OCI-LY1 (cell line): Measurements from ENCODE around the gene SPATA20.

ENCODE experiments used
- H2AFZ ChIP-seq: fragments of 200-600 bp; sonication (generic), shearing (Covaris generic); 2 replicates; pipeline ENCODE4 v1.6.0; 2014; ENCODE audit warnings: antibody characterized with exemption, mild to moderate bottlenecking, low read length
- H3F3A ChIP-seq: fragments of 200-600 bp; sonication (generic), shearing (Covaris generic); 2 replicates; pipeline ENCODE4 v1.6.0; 2014; ENCODE audit warnings: mild to moderate bottlenecking, antibody characterized with exemption, low read length, moderate library complexity; ENCODE audit not compliant: insufficient read depth
- H3K27ac ChIP-seq: fragments of 200-600 bp; sonication (generic); 2 replicates; pipeline ENCODE4 v1.5.1; 2014; ENCODE audit warnings: low read length, mixed run types, mild to moderate bottlenecking, low read depth; ENCODE audit not compliant: poor library complexity, severe bottlenecking
- H3K27me3 ChIP-seq: fragments of 200-600 bp; sonication (generic); 2 replicates; pipeline ENCODE4 v1.6.0; 2014; ENCODE audit warnings: antibody characterized with exemption, mild to moderate bottlenecking, low read length, moderate library complexity; ENCODE audit not compliant: insufficient read depth
- H3K36me3 ChIP-seq: fragments of 200-600 bp; sonication (generic); 2 replicates; pipeline ENCODE4 v1.6.1; 2014; ENCODE audit warnings: mild to moderate bottlenecking, antibody characterized with exemption, low read length, moderate library complexity, mixed read lengths; ENCODE audit not compliant: insufficient read depth
- H3K4me1 ChIP-seq: fragments of 200-600 bp; sonication (generic); 2 replicates; pipeline ENCODE4 v1.5.1; 2014; ENCODE audit warnings: mild to moderate bottlenecking, low read length, moderate library complexity; ENCODE audit not compliant: insufficient read depth, severe bottlenecking
- H3K4me2 ChIP-seq: fragments of 200-600 bp; sonication (generic), shearing (Covaris generic); 2 replicates; pipeline ENCODE4 v1.6.1; 2014; ENCODE audit warnings: low read length
- H3K4me3 ChIP-seq: fragments of 200-600 bp; sonication (generic); 2 replicates; pipeline ENCODE4 v1.5.1; 2014; ENCODE audit warnings: low read length, low read depth, mild to moderate bottlenecking, mixed read lengths; ENCODE audit not compliant: poor library complexity, severe bottlenecking
- H3K79me2 ChIP-seq: fragments of 200-600 bp; shearing (Covaris generic); 2 replicates; pipeline ENCODE4 v1.6.1; 2016; ENCODE audit warnings: mixed run types, low read length, mixed read lengths; ENCODE audit not compliant: insufficient read depth
- H3K9ac ChIP-seq: fragments of 200-600 bp; sonication (generic), shearing (Covaris generic); 2 replicates; pipeline ENCODE4 v1.6.1; 2014; ENCODE audit warnings: mild to moderate bottlenecking, low read length, mixed read lengths
- H3K9me2 ChIP-seq: fragments of 200-600 bp; sonication (generic), shearing (Covaris generic); 2 replicates; pipeline ENCODE4 v1.6.1; 2014; ENCODE audit warnings: low read depth, mild to moderate bottlenecking, low read length, mixed read lengths
- H3K9me3 ChIP-seq: fragments of 200-600 bp; shearing (Covaris generic); 2 replicates; pipeline ENCODE4 v1.6.1; 2014; ENCODE audit warnings: low read length, mixed read lengths
- H4K20me1 ChIP-seq: fragments of 200-600 bp; sonication (generic), shearing (Covaris generic); 2 replicates; pipeline ENCODE4 v1.6.0; 2016; ENCODE audit warnings: mild to moderate bottlenecking, low read length; ENCODE audit not compliant: insufficient read depth
- EZH2 ChIP-seq: fragments of 200-600 bp; sonication (generic), shearing (Covaris generic); IDR thresholded peaks from 2 replicates; pipeline ENCODE4 v1.8.0; 2017; ENCODE audit warnings: borderline replicate concordance, mixed run types, mild to moderate bottlenecking, antibody characterized with exemption, low read length, moderate library complexity, mixed read lengths
- TF ChIP-seq, protein P1 (sequence below): fragments of 200-600 bp; sonication (generic), shearing (Covaris generic); IDR thresholded peaks from 2 replicates; pipeline ENCODE4 v1.5.1; 2017; ENCODE audit warnings: mild to moderate bottlenecking, antibody characterized with exemption, low read length, moderate library complexity, mixed read lengths

The SPATA20 gene

DNA sequence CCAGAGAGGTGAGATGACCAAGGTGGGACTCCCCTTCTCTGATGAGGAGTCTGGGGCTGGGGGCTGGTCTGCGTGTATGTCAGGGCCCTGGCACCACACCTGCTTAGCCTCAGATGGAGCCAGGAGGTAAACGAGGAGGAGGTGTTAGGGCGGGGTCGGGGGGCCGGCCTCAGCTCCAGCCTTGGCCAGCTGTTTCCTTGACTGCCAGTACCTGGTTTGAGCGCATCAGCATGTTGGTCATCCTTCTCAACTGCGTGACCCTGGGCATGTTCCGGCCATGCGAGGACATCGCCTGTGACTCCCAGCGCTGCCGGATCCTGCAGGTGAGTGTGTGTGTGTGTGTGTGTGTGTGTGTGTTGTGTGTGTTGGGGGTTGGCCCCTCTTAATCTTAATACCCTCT, 21.7 kb downstream of the SPATA20 start:
- Histone ChIP-seq H3K9ac (no peak overlapping the region), H2AFZ (no peak overlapping the region), H3K9me2 (no peaks in the 10 kb centered on the region), H3K27me3 (peaks cover 3% of the 10 kb centered on the region; the same call in 1 of the 2 replicates), H3K4me1 (no peaks in the 10 kb centered on the region), H3K4me3 (no peak overlapping the region), H3K36me3 (no peaks in the 10 kb centered on the region), H3F3A (no peaks in the 10 kb centered on the region), H3K9me3 (no peaks in the 10 kb centered on the region), H4K20me1 (no peaks in the 10 kb centered on the region), H3K27ac (no peak overlapping the region), H3K79me2 (no peaks in the 10 kb centered on the region), H3K4me2 (no peak overlapping the region)
- TF ChIP-seq, protein P1, sequence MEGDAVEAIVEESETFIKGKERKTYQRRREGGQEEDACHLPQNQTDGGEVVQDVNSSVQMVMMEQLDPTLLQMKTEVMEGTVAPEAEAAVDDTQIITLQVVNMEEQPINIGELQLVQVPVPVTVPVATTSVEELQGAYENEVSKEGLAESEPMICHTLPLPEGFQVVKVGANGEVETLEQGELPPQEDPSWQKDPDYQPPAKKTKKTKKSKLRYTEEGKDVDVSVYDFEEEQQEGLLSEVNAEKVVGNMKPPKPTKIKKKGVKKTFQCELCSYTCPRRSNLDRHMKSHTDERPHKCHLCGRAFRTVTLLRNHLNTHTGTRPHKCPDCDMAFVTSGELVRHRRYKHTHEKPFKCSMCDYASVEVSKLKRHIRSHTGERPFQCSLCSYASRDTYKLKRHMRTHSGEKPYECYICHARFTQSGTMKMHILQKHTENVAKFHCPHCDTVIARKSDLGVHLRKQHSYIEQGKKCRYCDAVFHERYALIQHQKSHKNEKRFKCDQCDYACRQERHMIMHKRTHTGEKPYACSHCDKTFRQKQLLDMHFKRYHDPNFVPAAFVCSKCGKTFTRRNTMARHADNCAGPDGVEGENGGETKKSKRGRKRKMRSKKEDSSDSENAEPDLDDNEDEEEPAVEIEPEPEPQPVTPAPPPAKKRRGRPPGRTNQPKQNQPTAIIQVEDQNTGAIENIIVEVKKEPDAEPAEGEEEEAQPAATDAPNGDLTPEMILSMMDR, result no peak
- no peak for TF ChIP-seq EZH2

DNA sequence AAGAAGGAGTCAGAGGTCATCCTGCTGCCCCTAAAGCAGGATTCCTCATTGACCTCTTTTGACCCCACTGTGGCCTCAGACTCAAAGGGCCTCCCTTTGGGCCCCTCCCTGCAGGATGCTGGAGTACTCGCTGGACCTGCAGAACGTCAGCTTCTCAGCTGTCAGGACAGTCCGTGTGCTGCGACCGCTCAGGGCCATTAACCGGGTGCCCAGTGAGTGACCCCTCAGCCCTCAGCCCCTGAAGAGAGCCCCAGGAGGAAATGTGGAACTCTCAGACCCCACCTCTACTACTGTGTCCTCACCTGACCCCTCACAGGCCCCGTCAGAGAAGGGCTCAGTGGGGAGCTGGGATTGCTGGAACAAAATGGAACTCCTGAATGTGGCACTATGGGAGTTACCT, 22.6 kb downstream of the SPATA20 start:
- no peak overlapping the region for H3K27ac ChIP-seq

DNA sequence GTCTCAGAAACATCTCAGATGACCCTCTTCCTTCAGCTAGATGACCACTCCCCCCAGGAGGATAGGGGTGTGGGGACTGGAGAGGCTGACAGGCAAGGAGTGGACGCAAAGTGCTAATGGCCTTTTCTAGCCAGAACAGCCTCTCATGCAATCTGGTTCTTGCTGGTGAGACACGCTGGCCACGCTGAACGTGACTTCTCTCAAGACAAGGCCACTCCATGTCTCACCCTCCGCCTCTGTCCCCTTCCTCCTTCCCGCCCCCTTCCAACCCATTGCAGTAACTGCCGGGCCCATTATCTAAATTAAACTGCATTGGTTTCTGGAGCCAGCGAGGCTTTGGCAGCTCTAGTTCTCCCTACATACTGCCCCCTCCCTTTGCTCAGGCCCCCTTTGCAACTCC, 23.1 kb downstream of the SPATA20 start:
- H3K4me2 ChIP-seq, result no peak overlapping the region
- H3K9me3 ChIP-seq, result no peaks in the 10 kb centered on the region
- H3K27ac ChIP-seq, result no peak overlapping the region
- no peak overlapping the region for H3K9ac ChIP-seq
- H3K79me2 ChIP-seq, result no peaks in the 10 kb centered on the region
- no peak overlapping the region for H3K4me3 ChIP-seq
- no peaks in the 10 kb centered on the region for H3K9me2 ChIP-seq
- H2AFZ ChIP-seq, result no peak overlapping the region
- H3K4me1 ChIP-seq, result no peaks in the 10 kb centered on the region
- peaks cover 3% of the 10 kb centered on the region; the same call in 1 of the 2 replicates for H3K27me3 ChIP-seq
- no peaks in the 10 kb centered on the region for H3F3A ChIP-seq
- no peaks in the 10 kb centered on the region for H3K36me3 ChIP-seq
- TF ChIP-seq, protein P1, result no peak
- no peak for TF ChIP-seq EZH2
- H4K20me1 ChIP-seq, result no peaks in the 10 kb centered on the region

More for the DNA sequence above, 22.6 kb downstream of the SPATA20 start:
- Histone ChIP-seq H3K79me2 (no peaks in the 10 kb centered on the region), H3K9ac (no peak overlapping the region), H3K4me2 (no peak overlapping the region), H3K27me3 (peaks cover 3% of the 10 kb centered on the region; the same call in 1 of the 2 replicates), H3K9me2 (no peaks in the 10 kb centered on the region), H3K4me3 (no peak overlapping the region), H2AFZ (no peak overlapping the region), H3K4me1 (no peaks in the 10 kb centered on the region), H3K36me3 (no peaks in the 10 kb centered on the region), H4K20me1 (no peaks in the 10 kb centered on the region), H3K9me3 (no peaks in the 10 kb centered on the region), H3F3A (no peaks in the 10 kb centered on the region)
- TF ChIP-seq, protein P1, result no peak
- TF ChIP-seq EZH2, result no peak
